HL-60 (cell line): ENCODE results near the gene CNIH3.

ENCODE experiments used
- DNase-seq, 2 experiments: peaks; one replicate each; pipeline ENCODE4 v3.0.0-alpha.2; 2010 to 2020; ENCODE audit warnings: low read depth in 1 of 2, low spot score in 1 of 2
- H3K27ac ChIP-seq: fragments of 250-450 bp; sonication (Bioruptor Pico); replicated peaks from 2 replicates; pipeline ENCODE4 v1.5.1; 2020; ENCODE audit warnings: mild to moderate bottlenecking, moderate library complexity
- H3K27me3 ChIP-seq: fragments of 250-450 bp; sonication (Bioruptor Pico); 2 replicates; pipeline ENCODE4 v1.5.1; 2021; ENCODE audit warnings: mild to moderate bottlenecking, moderate library complexity; ENCODE audit not compliant: insufficient read depth, poor library complexity, severe bottlenecking
- H3K4me3 ChIP-seq: replicated peaks from 2 replicates; pipeline ENCODE4 v1.5.1; 2011; ENCODE audit warnings: mild to moderate bottlenecking, control low read depth, low read length; ENCODE audit not compliant: insufficient read depth
- GABPA ChIP-seq: IDR thresholded peaks from 2 replicates; pipeline ENCODE4 v1.6.1; 2012; ENCODE audit warnings: low read depth
- POLR2AphosphoS5 ChIP-seq: IDR thresholded peaks from 2 replicates; pipeline ENCODE4 v1.6.1; 2012; ENCODE audit warnings: low read depth
- SPI1 ChIP-seq: IDR thresholded peaks from 2 replicates; pipeline ENCODE4 v1.6.1; 2012; ENCODE audit warnings: low read depth, mild to moderate bottlenecking, borderline replicate concordance
- TF ChIP-seq, protein P1 (sequence below): IDR thresholded peaks from one replicate; pipeline ENCODE4 v1.5.1; 2011; ENCODE audit warnings: low read length, control low read depth, inconsistent platforms; ENCODE audit not compliant: insufficient read depth
- TF ChIP-seq, protein P2 (sequence below): IDR thresholded peaks from 2 replicates; pipeline ENCODE4 v1.6.1; 2012; ENCODE audit warnings: low read depth; ENCODE audit not compliant: insufficient replicate concordance

CNIH3 gene

GRCh38 chr1:224675590-224675989 is 59.5 kb downstream of the CNIH3 start:
- H3K27me3 ChIP-seq: no peaks in the 10 kb centered on the region
- H3K27ac ChIP-seq: no peak overlapping the region
- H3K4me3 ChIP-seq: no peak overlapping the region
- no peak for DNase-seq
- TF ChIP-seq SPI1: no peak
- TF ChIP-seq, protein P1, sequence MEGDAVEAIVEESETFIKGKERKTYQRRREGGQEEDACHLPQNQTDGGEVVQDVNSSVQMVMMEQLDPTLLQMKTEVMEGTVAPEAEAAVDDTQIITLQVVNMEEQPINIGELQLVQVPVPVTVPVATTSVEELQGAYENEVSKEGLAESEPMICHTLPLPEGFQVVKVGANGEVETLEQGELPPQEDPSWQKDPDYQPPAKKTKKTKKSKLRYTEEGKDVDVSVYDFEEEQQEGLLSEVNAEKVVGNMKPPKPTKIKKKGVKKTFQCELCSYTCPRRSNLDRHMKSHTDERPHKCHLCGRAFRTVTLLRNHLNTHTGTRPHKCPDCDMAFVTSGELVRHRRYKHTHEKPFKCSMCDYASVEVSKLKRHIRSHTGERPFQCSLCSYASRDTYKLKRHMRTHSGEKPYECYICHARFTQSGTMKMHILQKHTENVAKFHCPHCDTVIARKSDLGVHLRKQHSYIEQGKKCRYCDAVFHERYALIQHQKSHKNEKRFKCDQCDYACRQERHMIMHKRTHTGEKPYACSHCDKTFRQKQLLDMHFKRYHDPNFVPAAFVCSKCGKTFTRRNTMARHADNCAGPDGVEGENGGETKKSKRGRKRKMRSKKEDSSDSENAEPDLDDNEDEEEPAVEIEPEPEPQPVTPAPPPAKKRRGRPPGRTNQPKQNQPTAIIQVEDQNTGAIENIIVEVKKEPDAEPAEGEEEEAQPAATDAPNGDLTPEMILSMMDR: no peak

GRCh38 chr1:224676551-224676950 is 60.4 kb downstream of the CNIH3 start:
- Histone ChIP-seq H3K27me3 (no peaks in the 10 kb centered on the region), H3K4me3 (no peak overlapping the region), H3K27ac (no peak overlapping the region)
- TF ChIP-seq, protein P2, sequence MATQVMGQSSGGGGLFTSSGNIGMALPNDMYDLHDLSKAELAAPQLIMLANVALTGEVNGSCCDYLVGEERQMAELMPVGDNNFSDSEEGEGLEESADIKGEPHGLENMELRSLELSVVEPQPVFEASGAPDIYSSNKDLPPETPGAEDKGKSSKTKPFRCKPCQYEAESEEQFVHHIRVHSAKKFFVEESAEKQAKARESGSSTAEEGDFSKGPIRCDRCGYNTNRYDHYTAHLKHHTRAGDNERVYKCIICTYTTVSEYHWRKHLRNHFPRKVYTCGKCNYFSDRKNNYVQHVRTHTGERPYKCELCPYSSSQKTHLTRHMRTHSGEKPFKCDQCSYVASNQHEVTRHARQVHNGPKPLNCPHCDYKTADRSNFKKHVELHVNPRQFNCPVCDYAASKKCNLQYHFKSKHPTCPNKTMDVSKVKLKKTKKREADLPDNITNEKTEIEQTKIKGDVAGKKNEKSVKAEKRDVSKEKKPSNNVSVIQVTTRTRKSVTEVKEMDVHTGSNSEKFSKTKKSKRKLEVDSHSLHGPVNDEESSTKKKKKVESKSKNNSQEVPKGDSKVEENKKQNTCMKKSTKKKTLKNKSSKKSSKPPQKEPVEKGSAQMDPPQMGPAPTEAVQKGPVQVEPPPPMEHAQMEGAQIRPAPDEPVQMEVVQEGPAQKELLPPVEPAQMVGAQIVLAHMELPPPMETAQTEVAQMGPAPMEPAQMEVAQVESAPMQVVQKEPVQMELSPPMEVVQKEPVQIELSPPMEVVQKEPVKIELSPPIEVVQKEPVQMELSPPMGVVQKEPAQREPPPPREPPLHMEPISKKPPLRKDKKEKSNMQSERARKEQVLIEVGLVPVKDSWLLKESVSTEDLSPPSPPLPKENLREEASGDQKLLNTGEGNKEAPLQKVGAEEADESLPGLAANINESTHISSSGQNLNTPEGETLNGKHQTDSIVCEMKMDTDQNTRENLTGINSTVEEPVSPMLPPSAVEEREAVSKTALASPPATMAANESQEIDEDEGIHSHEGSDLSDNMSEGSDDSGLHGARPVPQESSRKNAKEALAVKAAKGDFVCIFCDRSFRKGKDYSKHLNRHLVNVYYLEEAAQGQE: no peak
- TF ChIP-seq SPI1 (no peak), GABPA (no peak), POLR2AphosphoS5 (no peak)
- TF ChIP-seq, protein P1: no peak
- DNase-seq: no peak

DNA sequence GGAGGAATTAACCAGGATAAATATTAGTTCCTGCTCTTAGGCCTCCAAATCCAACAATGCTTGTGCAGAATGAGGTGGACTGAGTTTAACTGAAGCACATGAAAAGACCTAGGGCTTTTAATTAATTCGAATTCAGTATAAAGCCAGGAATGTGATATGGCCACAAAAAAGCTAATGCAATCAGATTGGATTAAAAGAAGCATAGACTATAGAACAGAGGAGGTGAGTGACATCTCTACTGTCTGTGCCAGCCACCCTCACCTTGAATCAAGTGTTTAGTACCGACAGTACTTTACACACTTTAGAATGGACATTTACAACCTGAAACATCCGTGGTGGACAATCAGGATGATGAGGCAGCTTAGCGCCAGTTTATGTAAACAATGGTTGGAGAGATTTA is 62.1 kb downstream of the CNIH3 start:
- Histone ChIP-seq H3K27ac (no peak overlapping the region), H3K27me3 (no peaks in the 10 kb centered on the region), H3K4me3 (no peak overlapping the region)
- TF ChIP-seq SPI1 (no peak), GABPA (no peak), POLR2AphosphoS5 (no peak)
- TF ChIP-seq, protein P1: no peak
- TF ChIP-seq, protein P2: no peak
- no peak for DNase-seq

DNA sequence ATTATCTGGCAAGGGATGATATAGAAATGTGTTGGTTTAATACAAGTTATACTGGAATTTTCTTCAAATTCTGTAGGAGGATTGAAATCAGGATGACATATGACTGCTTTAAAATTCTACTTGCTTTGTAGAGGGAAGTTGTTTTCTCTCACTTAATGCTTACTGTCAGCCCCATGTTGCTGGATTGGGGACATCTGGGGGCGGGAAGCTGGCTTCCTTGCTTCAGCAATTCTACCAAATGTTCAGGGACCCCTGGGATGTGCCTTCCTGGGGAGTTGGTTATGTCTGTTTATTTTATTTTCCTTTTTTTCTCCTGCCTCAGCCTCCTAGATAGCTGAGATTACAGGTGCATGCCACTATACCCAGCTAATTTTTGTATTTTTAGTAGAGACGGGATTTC is 63.5 kb downstream of the CNIH3 start:
- TF ChIP-seq POLR2AphosphoS5 (no peak), SPI1 (no peak), GABPA (no peak)
- TF ChIP-seq, protein P2: no peak
- TF ChIP-seq, protein P1: no peak
- peaks cover 2% of the 10 kb centered on the region for H3K27me3 ChIP-seq
- no peak overlapping the region for H3K27ac ChIP-seq
- H3K4me3 ChIP-seq: no peak overlapping the region
- DNase-seq: no peak
